ENCODE measurements around the gene CPM. TPM values are rescaled to one million over a fixed set of nuclear protein-coding genes. Genes with fewer than 3 reads are reported as not detected.

Gene CPM
- total and polyA plus RNA-seq, 4 donors: 0.56 to 26.6 (median 18.1) TPM

DNA sequence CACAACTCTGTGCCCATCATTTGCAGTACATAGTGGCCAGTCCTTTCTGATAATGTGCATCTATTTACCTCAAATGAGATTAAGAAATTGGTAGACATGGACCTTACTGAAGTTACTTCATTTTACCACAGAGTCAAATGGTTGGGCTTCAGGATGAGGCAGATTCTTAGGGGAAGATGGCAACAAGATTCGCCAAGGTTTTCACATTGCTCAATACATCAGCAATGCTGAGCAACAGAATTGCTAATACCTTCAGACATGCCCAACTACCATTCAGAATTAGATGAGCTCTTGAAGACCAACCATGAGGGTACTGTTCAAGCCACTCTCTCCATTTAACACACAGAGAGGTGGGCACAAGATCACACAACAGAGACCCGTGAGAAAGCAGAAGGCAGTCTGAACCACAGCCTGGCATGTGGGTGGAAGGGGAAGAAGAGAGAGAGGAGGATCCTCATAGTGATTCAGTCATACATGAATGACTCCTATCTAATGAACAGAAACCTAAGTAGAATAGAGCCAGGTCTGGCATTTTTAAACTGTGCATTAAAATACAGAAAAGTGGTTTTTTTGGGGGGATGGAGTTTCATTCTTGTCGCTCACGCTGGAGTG is 28.5 kb downstream of the CPM start:
- no peak for ATAC-seq (ENCODE audit: low FRiP score)
- H3K36me3 ChIP-seq (ENCODE audit: control insufficient read depth in 1 of 2, insufficient read depth in 2 of 2, low read length in 1 of 2): no peaks in the 10 kb centered on the region
- no peaks in the 10 kb centered on the region for H3K27me3 ChIP-seq (ENCODE audit: control insufficient read depth in 1 of 2, insufficient read depth in 2 of 2, low read length in 1 of 2)
- intact Hi-C loops (cut with DNase I): no loop called here
- DNase-seq: no peak
- 62 to 94% methylated on average over 4 of the region's 4 CpGs for WGBS, 2 donors
- no peaks in the 10 kb centered on the region for H3K9me3 ChIP-seq (ENCODE audit: control insufficient read depth, low read length)
- no peak overlapping the region for H3K27ac ChIP-seq (ENCODE audit: low read depth in 1 of 2, low read length in 2 of 2)
- H3K4me1 ChIP-seq (ENCODE audit: control insufficient read depth in 1 of 2, insufficient read depth in 2 of 2, low read length in 2 of 2): no peaks in the 10 kb centered on the region
- no peak overlapping the region for H3K4me3 ChIP-seq (ENCODE audit: low read length in 2 of 2)

DNA sequence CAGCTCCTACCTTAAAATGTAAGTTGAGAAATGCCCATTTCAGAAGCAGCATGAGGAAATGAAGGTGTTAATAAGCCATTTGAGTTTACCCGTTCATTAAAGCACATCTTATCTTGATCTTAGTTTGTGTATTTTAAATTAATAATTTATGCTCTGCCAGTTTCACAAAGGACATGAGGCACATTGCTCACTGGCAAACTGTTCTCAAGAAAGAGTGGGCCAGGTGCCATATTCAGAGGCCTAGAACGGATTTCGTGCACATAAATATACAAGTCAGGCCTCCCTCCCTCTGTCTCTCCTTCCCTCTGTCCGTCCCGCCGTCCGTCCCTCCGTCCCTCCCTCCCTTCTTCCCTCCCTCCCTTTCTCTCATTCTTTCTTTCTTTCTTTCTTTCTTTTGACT is 29.5 kb downstream of the CPM start:
- no peaks in the 10 kb centered on the region for H3K27me3 ChIP-seq (ENCODE audit: control insufficient read depth in 1 of 2, insufficient read depth in 2 of 2, low read length in 1 of 2)
- H3K36me3 ChIP-seq (ENCODE audit: control insufficient read depth in 1 of 2, insufficient read depth in 2 of 2, low read length in 1 of 2): no peaks in the 10 kb centered on the region
- ATAC-seq (ENCODE audit: low FRiP score) (no peak), DNase-seq (no peak)
- WGBS, 2 donors: 65 to 74% methylated on average over 8 of the region's 8 CpGs
- no peak overlapping the region for H3K4me3 ChIP-seq (ENCODE audit: low read length in 2 of 2)
- intact Hi-C loops (cut with DNase I): no loop called here
- no peak overlapping the region for H3K27ac ChIP-seq (ENCODE audit: low read depth in 1 of 2, low read length in 2 of 2)
- no peaks in the 10 kb centered on the region for H3K4me1 ChIP-seq (ENCODE audit: control insufficient read depth in 1 of 2, insufficient read depth in 2 of 2, low read length in 2 of 2)
- H3K9me3 ChIP-seq (ENCODE audit: control insufficient read depth, low read length): no peaks in the 10 kb centered on the region

GRCh38 chr12:68901551-68901950 is 31.4 kb downstream of the CPM start:
- no peaks in the 10 kb centered on the region for H3K4me1 ChIP-seq (ENCODE audit: control insufficient read depth in 1 of 2, insufficient read depth in 2 of 2, low read length in 2 of 2)
- ATAC-seq (ENCODE audit: low FRiP score): no peak
- intact Hi-C loops (cut with DNase I): no loop called here
- H3K27ac ChIP-seq (ENCODE audit: low read depth in 1 of 2, low read length in 2 of 2): no peak overlapping the region
- no peaks in the 10 kb centered on the region for H3K27me3 ChIP-seq (ENCODE audit: control insufficient read depth in 1 of 2, insufficient read depth in 2 of 2, low read length in 1 of 2)
- no peaks in the 10 kb centered on the region for H3K36me3 ChIP-seq (ENCODE audit: control insufficient read depth in 1 of 2, insufficient read depth in 2 of 2, low read length in 1 of 2)
- H3K9me3 ChIP-seq (ENCODE audit: control insufficient read depth, low read length): no peaks in the 10 kb centered on the region
- H3K4me3 ChIP-seq (ENCODE audit: low read length in 2 of 2): no peak overlapping the region
- no peak for DNase-seq
- 78 to 80% methylated on average over 2 of the region's 2 CpGs for WGBS, 2 donors

- intact Hi-C loops (cut with DNase I): no loop called here
- 82 to 84% methylated on average over 2 of the region's 2 CpGs for WGBS, 2 donors
- Histone ChIP-seq H3K27me3 (ENCODE audit: control insufficient read depth in 1 of 2, insufficient read depth in 2 of 2, low read length in 1 of 2) (no peaks in the 10 kb centered on the region), H3K27ac (ENCODE audit: low read depth in 1 of 2, low read length in 2 of 2) (no peak overlapping the region), H3K4me1 (ENCODE audit: control insufficient read depth in 1 of 2, insufficient read depth in 2 of 2, low read length in 2 of 2) (no peaks in the 10 kb centered on the region), H3K4me3 (ENCODE audit: low read length in 2 of 2) (no peak overlapping the region), H3K9me3 (ENCODE audit: control insufficient read depth, low read length) (no peaks in the 10 kb centered on the region), H3K36me3 (ENCODE audit: control insufficient read depth in 1 of 2, insufficient read depth in 2 of 2, low read length in 1 of 2) (no peaks in the 10 kb centered on the region)
- no peak for ATAC-seq (ENCODE audit: low FRiP score)
- DNase-seq: no peak
Observed at GRCh38 chr12:68901145-68901544, 31.8 kb downstream of the CPM start.

GRCh38 chr12:68900241-68900640 is 32.7 kb downstream of the CPM start:
- Histone ChIP-seq H3K36me3 (ENCODE audit: control insufficient read depth in 1 of 2, insufficient read depth in 2 of 2, low read length in 1 of 2) (no peaks in the 10 kb centered on the region), H3K27me3 (ENCODE audit: control insufficient read depth in 1 of 2, insufficient read depth in 2 of 2, low read length in 1 of 2) (no peaks in the 10 kb centered on the region), H3K9me3 (ENCODE audit: control insufficient read depth, low read length) (no peaks in the 10 kb centered on the region), H3K4me1 (ENCODE audit: control insufficient read depth in 1 of 2, insufficient read depth in 2 of 2, low read length in 2 of 2) (no peaks in the 10 kb centered on the region), H3K4me3 (ENCODE audit: low read length in 2 of 2) (no peak overlapping the region), H3K27ac (ENCODE audit: low read depth in 1 of 2, low read length in 2 of 2) (no peak overlapping the region)
- DNase-seq: no peak
- WGBS, 2 donors: 34 to 36% methylated on average over 2 of the region's 2 CpGs
- intact Hi-C loops (cut with DNase I): no loop called here
- no peak for ATAC-seq (ENCODE audit: low FRiP score)

DNA sequence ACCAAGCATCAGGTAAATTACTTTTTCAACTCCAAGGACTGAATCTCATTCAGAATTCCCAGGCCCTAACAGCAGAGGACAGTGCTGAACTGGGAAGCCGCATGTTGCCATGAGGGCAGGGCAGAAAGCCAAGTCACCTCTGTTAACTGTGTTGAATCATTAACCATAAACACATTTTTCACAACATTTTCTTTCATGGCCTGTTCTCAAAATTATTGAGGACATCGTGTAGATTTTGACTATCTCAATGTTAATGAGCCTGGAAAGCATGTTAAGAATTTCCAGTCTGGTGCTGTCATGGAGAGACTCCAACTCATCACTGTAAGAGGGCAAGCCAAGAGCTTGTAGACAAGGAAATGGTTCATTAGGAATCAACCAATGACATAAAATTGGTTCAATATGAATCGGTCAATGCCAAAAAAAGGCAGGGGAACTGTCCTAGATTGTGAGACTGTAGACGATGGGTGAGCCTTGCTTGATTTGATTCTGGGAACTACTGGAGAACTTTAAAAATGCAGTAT is 33.7 kb downstream of the CPM start:
- no peaks in the 10 kb centered on the region for H3K4me1 ChIP-seq (ENCODE audit: control insufficient read depth in 1 of 2, insufficient read depth in 2 of 2, low read length in 2 of 2)
- ATAC-seq (ENCODE audit: low FRiP score): no peak
- H3K27ac ChIP-seq (ENCODE audit: low read depth in 1 of 2, low read length in 2 of 2): no peak overlapping the region
- intact Hi-C loops (cut with DNase I): no loop called here
- H3K4me3 ChIP-seq (ENCODE audit: low read length in 2 of 2): no peak overlapping the region
- no peaks in the 10 kb centered on the region for H3K27me3 ChIP-seq (ENCODE audit: control insufficient read depth in 1 of 2, insufficient read depth in 2 of 2, low read length in 1 of 2)
- no peaks in the 10 kb centered on the region for H3K9me3 ChIP-seq (ENCODE audit: control insufficient read depth, low read length)
- no peak for DNase-seq
- WGBS, 2 donors: 67 to 71% methylated on average over 4 of the region's 4 CpGs
- no peaks in the 10 kb centered on the region for H3K36me3 ChIP-seq (ENCODE audit: control insufficient read depth in 1 of 2, insufficient read depth in 2 of 2, low read length in 1 of 2)

DNA sequence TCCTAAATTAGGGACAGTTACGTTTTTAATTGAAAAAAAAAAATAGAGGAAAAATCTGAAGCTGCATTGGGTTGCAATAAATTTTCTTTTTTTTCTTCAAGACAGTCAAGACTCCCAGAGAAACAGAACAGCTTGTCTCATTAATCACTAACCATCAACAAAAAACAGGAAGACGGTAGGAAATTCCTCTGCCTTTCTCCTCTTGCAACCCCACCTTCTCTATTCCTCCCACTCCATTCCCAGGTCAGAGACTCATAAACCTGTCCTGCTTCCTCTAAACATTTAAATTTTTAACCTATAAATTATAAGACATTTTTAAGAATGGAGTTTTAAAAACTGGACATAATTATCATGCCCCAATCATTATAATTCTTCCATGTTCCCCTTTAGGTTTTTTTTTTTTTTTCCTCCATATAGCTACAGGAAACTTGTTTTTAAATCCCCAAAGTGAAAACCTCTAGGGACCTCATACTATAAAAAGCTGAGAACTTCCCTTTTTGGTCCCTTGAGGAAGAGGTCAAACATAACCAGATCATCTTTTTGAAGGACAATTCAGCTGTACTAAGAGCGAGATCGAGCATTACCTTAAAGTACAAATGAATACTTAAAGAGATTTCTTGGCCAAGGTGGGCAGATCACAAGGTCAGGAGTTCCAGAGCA is 36.0 kb downstream of the CPM start:
- 36 to 39% methylated on average over 4 of the region's 4 CpGs for WGBS, 2 donors
- H3K9me3 ChIP-seq (ENCODE audit: control insufficient read depth, low read length): no peaks in the 10 kb centered on the region
- no peaks in the 10 kb centered on the region for H3K4me1 ChIP-seq (ENCODE audit: control insufficient read depth in 1 of 2, insufficient read depth in 2 of 2, low read length in 2 of 2)
- H3K4me3 ChIP-seq (ENCODE audit: low read length in 2 of 2): no peak overlapping the region
- H3K27me3 ChIP-seq (ENCODE audit: control insufficient read depth in 1 of 2, insufficient read depth in 2 of 2, low read length in 1 of 2): no peaks in the 10 kb centered on the region
- ATAC-seq (ENCODE audit: low FRiP score): no peak
- DNase-seq: no peak
- intact Hi-C loops (cut with DNase I): no loop called here
- H3K27ac ChIP-seq (ENCODE audit: low read depth in 1 of 2, low read length in 2 of 2): no peak overlapping the region
- no peaks in the 10 kb centered on the region for H3K36me3 ChIP-seq (ENCODE audit: control insufficient read depth in 1 of 2, insufficient read depth in 2 of 2, low read length in 1 of 2)

DNA sequence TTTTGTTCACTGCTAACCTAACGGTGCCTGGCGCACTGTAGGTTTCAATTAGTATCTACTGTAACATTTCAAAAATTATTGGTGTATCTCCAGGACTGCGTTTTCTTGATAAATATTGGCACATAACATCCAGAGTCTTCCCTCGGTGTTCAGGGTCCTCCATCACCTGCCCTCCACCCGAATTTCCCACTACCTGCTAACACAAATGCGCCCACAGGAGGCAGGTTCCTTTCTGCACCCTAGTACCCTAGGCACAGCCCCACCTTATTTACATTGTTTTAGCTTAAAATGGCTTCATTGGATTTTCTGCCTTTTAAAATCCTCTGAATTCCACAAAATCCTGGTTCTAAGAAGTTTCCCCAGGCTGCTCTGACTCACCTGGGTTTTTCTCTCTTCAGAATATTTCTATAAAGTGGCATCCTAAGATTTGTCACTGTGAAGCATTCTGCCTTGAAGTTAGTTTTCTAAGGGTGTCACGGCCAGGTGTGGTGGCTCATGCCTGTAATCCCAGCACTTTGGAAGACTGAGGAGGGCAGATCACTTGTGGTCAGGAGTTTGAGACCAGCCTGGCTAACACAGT is 38.6 kb downstream of the CPM start:
- no peaks in the 10 kb centered on the region for H3K4me1 ChIP-seq (ENCODE audit: control insufficient read depth in 1 of 2, insufficient read depth in 2 of 2, low read length in 2 of 2)
- DNase-seq (no peak), ATAC-seq (ENCODE audit: low FRiP score) (no peak)
- H3K9me3 ChIP-seq (ENCODE audit: control insufficient read depth, low read length): no peaks in the 10 kb centered on the region
- H3K36me3 ChIP-seq (ENCODE audit: control insufficient read depth in 1 of 2, insufficient read depth in 2 of 2, low read length in 1 of 2): no peaks in the 10 kb centered on the region
- no peak overlapping the region for H3K27ac ChIP-seq (ENCODE audit: low read depth in 1 of 2, low read length in 2 of 2)
- no peaks in the 10 kb centered on the region for H3K27me3 ChIP-seq (ENCODE audit: control insufficient read depth in 1 of 2, insufficient read depth in 2 of 2, low read length in 1 of 2)
- H3K4me3 ChIP-seq (ENCODE audit: low read length in 2 of 2): no peak overlapping the region
- intact Hi-C loops (cut with DNase I): no loop called here
- 89 to 92% methylated on average over 7 of the region's 7 CpGs for WGBS, 2 donors

GRCh38 chr12:68893741-68894140 is 39.2 kb downstream of the CPM start:
- Histone ChIP-seq H3K9me3 (ENCODE audit: control insufficient read depth, low read length) (no peaks in the 10 kb centered on the region), H3K36me3 (ENCODE audit: control insufficient read depth in 1 of 2, insufficient read depth in 2 of 2, low read length in 1 of 2) (no peaks in the 10 kb centered on the region), H3K27me3 (ENCODE audit: control insufficient read depth in 1 of 2, insufficient read depth in 2 of 2, low read length in 1 of 2) (no peaks in the 10 kb centered on the region), H3K4me3 (ENCODE audit: low read length in 2 of 2) (no peak overlapping the region), H3K27ac (ENCODE audit: low read depth in 1 of 2, low read length in 2 of 2) (no peak overlapping the region), H3K4me1 (ENCODE audit: control insufficient read depth in 1 of 2, insufficient read depth in 2 of 2, low read length in 2 of 2) (no peaks in the 10 kb centered on the region)
- ATAC-seq (ENCODE audit: low FRiP score): no peak
- intact Hi-C loops (cut with DNase I): no loop called here
- 50 to 63% methylated on average over 3 of the region's 3 CpGs for WGBS, 2 donors
- no peak for DNase-seq
